ENCODE data around the gene GPR4. TPM values are rescaled to one million over a fixed set of nuclear protein-coding genes. Genes with fewer than 3 reads are reported as not detected.

GPR4 gene
- total RNA-seq: not detected

GRCh38 chr19:45601524-45602374 is at the start of gene GPR4:
TSS of gene GPR4 (minus strand) at chr19:45602212. CDS start at chr19:45591866, 10,346 bp downstream.

GRCh38 chr19:45638930-45639729 is 37.1 kb upstream of the GPR4 start, which contains the start of gene EML2:
TSS of gene EML2 (minus strand) at chr19:45639397. CDS start at chr19:45639376, 21 bp downstream.

GRCh38 chr19:45584332-45585157 is 17.5 kb downstream of the GPR4 start, which contains the start of gene OPA3:
TSS of gene OPA3 (minus strand) at chr19:45584802. CDS start at chr19:45584764, 38 bp downstream.

Small RNAs within 50 kb of the gene (microRNA-seq; reads per million reads assigned to microRNA genes)
- 152 reads per million, percentile 75 among the genes with 10 or more reads in this experiment for gene MIR330 (ENCODE audit: borderline microRNAs expressed, borderline replicate concordance)

Other genes starting within 250 kb of the GPR4 start
- gene ERCC2, start 231.6 kb downstream of the GPR4 start, total RNA-seq: 10 to 100 TPM; 22.9 to 24.5 TPM
- 10 to 100 TPM; 18.1 to 24.4 TPM for gene PPP1R13L, start 197.1 kb downstream of the GPR4 start, total RNA-seq
- 1 to 10 TPM; 6.2 to 6.7 TPM for gene POLR1G, start 195.6 kb downstream of the GPR4 start, total RNA-seq
- gene ERCC1, start 178.3 kb downstream of the GPR4 start, total RNA-seq: 10 to 100 TPM; 58.1 to 60.7 TPM
- 1 to 10 TPM; 8.2 to 9.8 TPM for gene FOSB, start 134.2 kb downstream of the GPR4 start, total RNA-seq
- 1 to 10 TPM; 1.8 TPM for gene RTN2, start 105.2 kb downstream of the GPR4 start, total RNA-seq
- 1 to 10 TPM; 1.4 to 2.6 TPM for gene PPM1N, start 103.8 kb downstream of the GPR4 start, total RNA-seq
- gene VASP, start 94.7 kb downstream of the GPR4 start, total RNA-seq: 100 to 1,000 TPM; 156 to 162 TPM
- 10 to 100 TPM; 13.0 to 15.2 TPM for gene OPA3, start 17.4 kb downstream of the GPR4 start, total RNA-seq
- gene EML2, start 37.2 kb upstream of the GPR4 start, total RNA-seq: 10 to 100 TPM; 94.8 to 97.6 TPM
- 1 to 10 TPM; 4.2 to 4.8 TPM for gene GIPR, start 66.0 kb upstream of the GPR4 start, total RNA-seq
- 100 to 1,000 TPM; 575 to 607 TPM for gene SNRPD2, start 89.7 kb upstream of the GPR4 start, total RNA-seq
- 1 to 10 TPM; 6.7 to 8.4 TPM for gene QPCTL, start 90.5 kb upstream of the GPR4 start, total RNA-seq
- 10 to 100 TPM; 33.6 to 40.3 TPM for gene FBXO46, start 128.7 kb upstream of the GPR4 start, total RNA-seq
- gene MEIOSIN, start 131.2 kb upstream of the GPR4 start, total RNA-seq: not detected
- gene SIX5, start 167.0 kb upstream of the GPR4 start, total RNA-seq: 1 to 10 TPM; 1.0 to 1.2 TPM
- gene DMPK, start 180.3 kb upstream of the GPR4 start, total RNA-seq: 10 to 100 TPM; 24.8 to 27.0 TPM
- gene DMWD, start 190.6 kb upstream of the GPR4 start, total RNA-seq: 10 to 100 TPM; 46.7 to 47.1 TPM
- under 1 TPM; 0.28 to 0.34 TPM for gene RSPH6A, start 213.1 kb upstream of the GPR4 start, total RNA-seq

All from activated naive CD4-positive, alpha-beta T cell treated with anti-CD3 and anti-CD28 coated beads, Interleukin-2, amount 10 ng/mL, durations not matched to agents 5 hours and 36 hours (primary cell).